HTR-8/SVneo (cell line): ENCODE data around the gene GSTA1.
A peak's percentile ranks its signal among the peaks of the same experiment; 100 is the strongest.
"Not testable (repeated sequence)": the region's sequence is repeated elsewhere in the genome, so short reads cannot be mapped to it uniquely, and the experiment has no call there.

Experiments
- DNase-seq: peaks from one replicate; pipeline ENCODE4 v3.0.0; 2011; ENCODE audit warnings: low spot score, mixed read lengths; ENCODE audit not compliant: insufficient read length
- FAIRE-seq: peaks from 2 replicates; lab custom pipeline; 2011; peaks lifted over from hg19 to GRCh38; lab: Jason Lieb, UNC

The GSTA1 gene

GRCh38 chr6:52761673-52762491 is 41.7 kb downstream of the GSTA1 start:
- not testable (repeated sequence) for DNase-seq, FAIRE-seq

GRCh38 chr6:52760105-52760765 is 43.4 kb downstream of the GSTA1 start:
- FAIRE-seq: no peak

GRCh38 chr6:52759085-52759484 is 44.5 kb downstream of the GSTA1 start:
- DNase-seq (no peak), FAIRE-seq (no peak)

More at GRCh38 chr6:52760105-52760765, 43.4 kb downstream of the GSTA1 start:
- DNase-seq: no peak

- not testable (repeated sequence) for DNase-seq, FAIRE-seq
Measured at GRCh38 chr6:52757651-52758338, 45.8 kb downstream of the GSTA1 start.

GRCh38 chr6:52754443-52754842 is 49.2 kb downstream of the GSTA1 start:
- no peak for FAIRE-seq

GRCh38 chr6:52753137-52753536 is 50.5 kb downstream of the GSTA1 start:
- not testable (repeated sequence) for FAIRE-seq, DNase-seq

More at GRCh38 chr6:52754443-52754842, 49.2 kb downstream of the GSTA1 start:
- DNase-seq: no peak

- DNase-seq (no peak), FAIRE-seq (no peak)
Measured at GRCh38 chr6:52752310-52752709, 51.3 kb downstream of the GSTA1 start.

- DNase-seq: no peak
- no peak for FAIRE-seq
Measured at GRCh38 chr6:52749556-52750152, 54.0 kb downstream of the GSTA1 start.

GRCh38 chr6:52747301-52747700 is 56.3 kb downstream of the GSTA1 start:
- DNase-seq: not testable (repeated sequence)
- peak; percentile 13 for FAIRE-seq

- FAIRE-seq: no peak
- no peak for DNase-seq
Measured at GRCh38 chr6:52746213-52746612, 57.4 kb downstream of the GSTA1 start.

- DNase-seq (no peak), FAIRE-seq (no peak)
Measured at GRCh38 chr6:52745764-52746201, 57.8 kb downstream of the GSTA1 start.

- DNase-seq: no peak
- FAIRE-seq: no peak
Measured at GRCh38 chr6:52741872-52742271, 61.7 kb downstream of the GSTA1 start.
